Measurements from ENCODE around the gene GALNT2.

GALNT2 gene

GRCh38 chr1:230186874-230187273 is 119.8 kb downstream of the GALNT2 start:
- TF ChIP-seq EZH2phosphoT487 (conservative IDR thresholded peaks at IDR 0.05; ENCODE audit: low read length) (no peak), CTCF (IDR thresholded peaks at IDR 0.05; ENCODE audit: insufficient read depth, low read length, poor library complexity, severe bottlenecking) (no peak)
- Histone ChIP-seq H3K9me2 (replicated peaks; ENCODE audit: insufficient read depth, low read length) (no peaks in the 10 kb centered on the region), H3K79me2 (ENCODE audit: insufficient read depth, low read length) (no peaks in the 10 kb centered on the region), H3F3A (ENCODE audit: insufficient read depth) (no peaks in the 10 kb centered on the region), H3K4me2 (ENCODE audit: low read depth, low read length, poor library complexity, severe bottlenecking) (no peak overlapping the region), H3K36me3 (ENCODE audit: low read length) (no peaks in the 10 kb centered on the region), H4K20me1 (ENCODE audit: low read depth, low read length) (no peaks in the 10 kb centered on the region), H3K9me3 (ENCODE audit: insufficient read depth, low read length) (no peaks in the 10 kb centered on the region), H3K9ac (ENCODE audit: low read length) (no peak overlapping the region), H3K4me3 (ENCODE audit: insufficient read depth, low read length, poor library complexity, severe bottlenecking) (no peak overlapping the region), H3K27me3 (ENCODE audit: low read length) (no peaks in the 10 kb centered on the region), H3K27ac (ENCODE audit: low read depth, low read length) (no peak overlapping the region), H2AFZ (ENCODE audit: low read depth, low read length, severe bottlenecking) (no peak overlapping the region)

GRCh38 chr1:230187290-230187689 is 120.3 kb downstream of the GALNT2 start:
- H4K20me1 ChIP-seq (ENCODE audit: low read depth, low read length): no peaks in the 10 kb centered on the region
- H3K4me3 ChIP-seq (ENCODE audit: insufficient read depth, low read length, poor library complexity, severe bottlenecking): no peak overlapping the region
- H3K79me2 ChIP-seq (ENCODE audit: insufficient read depth, low read length): no peaks in the 10 kb centered on the region
- no peaks in the 10 kb centered on the region for H3K27me3 ChIP-seq (ENCODE audit: low read length)
- no peak overlapping the region for H3K9ac ChIP-seq (ENCODE audit: low read length)
- no peaks in the 10 kb centered on the region for H3K36me3 ChIP-seq (ENCODE audit: low read length)
- H3K27ac ChIP-seq (ENCODE audit: low read depth, low read length): no peak overlapping the region
- H3F3A ChIP-seq (ENCODE audit: insufficient read depth): no peaks in the 10 kb centered on the region
- TF ChIP-seq CTCF (IDR thresholded peaks at IDR 0.05; ENCODE audit: insufficient read depth, low read length, poor library complexity, severe bottlenecking): no peak
- no peak for TF ChIP-seq EZH2phosphoT487 (conservative IDR thresholded peaks at IDR 0.05; ENCODE audit: low read length)
- H2AFZ ChIP-seq (ENCODE audit: low read depth, low read length, severe bottlenecking): no peak overlapping the region
- H3K9me3 ChIP-seq (ENCODE audit: insufficient read depth, low read length): no peaks in the 10 kb centered on the region
- no peaks in the 10 kb centered on the region for H3K9me2 ChIP-seq (replicated peaks; ENCODE audit: insufficient read depth, low read length)
- H3K4me2 ChIP-seq (ENCODE audit: low read depth, low read length, poor library complexity, severe bottlenecking): no peak overlapping the region

GRCh38 chr1:230188826-230189225 is 121.8 kb downstream of the GALNT2 start:
- no peaks in the 10 kb centered on the region for H3K9me2 ChIP-seq (replicated peaks; ENCODE audit: insufficient read depth, low read length)
- H3K27ac ChIP-seq (ENCODE audit: low read depth, low read length): no peak overlapping the region
- no peaks in the 10 kb centered on the region for H4K20me1 ChIP-seq (ENCODE audit: low read depth, low read length)
- H3K4me3 ChIP-seq (ENCODE audit: insufficient read depth, low read length, poor library complexity, severe bottlenecking): no peak overlapping the region
- no peaks in the 10 kb centered on the region for H3F3A ChIP-seq (ENCODE audit: insufficient read depth)
- H3K9ac ChIP-seq (ENCODE audit: low read length): no peak overlapping the region
- no peaks in the 10 kb centered on the region for H3K79me2 ChIP-seq (ENCODE audit: insufficient read depth, low read length)
- no peaks in the 10 kb centered on the region for H3K27me3 ChIP-seq (ENCODE audit: low read length)
- H3K36me3 ChIP-seq (ENCODE audit: low read length): no peaks in the 10 kb centered on the region
- H2AFZ ChIP-seq (ENCODE audit: low read depth, low read length, severe bottlenecking): no peak overlapping the region
- TF ChIP-seq CTCF (IDR thresholded peaks at IDR 0.05; ENCODE audit: insufficient read depth, low read length, poor library complexity, severe bottlenecking): no peak
- no peak for TF ChIP-seq EZH2phosphoT487 (conservative IDR thresholded peaks at IDR 0.05; ENCODE audit: low read length)
- no peaks in the 10 kb centered on the region for H3K9me3 ChIP-seq (ENCODE audit: insufficient read depth, low read length)
- no peak overlapping the region for H3K4me2 ChIP-seq (ENCODE audit: low read depth, low read length, poor library complexity, severe bottlenecking)
